Heart right ventricle (tissue), 16 donors: Measurements from ENCODE around the gene NCBP2. TPM values are rescaled to one million over a fixed set of nuclear protein-coding genes. Genes with fewer than 3 reads are reported as not detected.

Experiments
- ATAC-seq, 8 donors: fragments of 200-7000 bp; cut with Tn5 transposase; one replicate each; pipeline ENCODE4 v1.9.1; 2020; ENCODE audit warnings: mild to moderate bottlenecking in 8 of 8, moderate library complexity in 8 of 8, moderate number of reproducible peaks in 1 of 8
- DNase-seq, 2 donors: peaks; one replicate each; pipeline ENCODE4 v3.0.0-alpha.2; 2020
- H3K27ac ChIP-seq, 10 donors: fragments of 200-600 bp; sonication (generic) in 2 of 10; one replicate each; pipeline versions ENCODE4 v1.5.0 to v1.8.0; 2020 to 2022; ENCODE audit warnings: mild to moderate bottlenecking in 3 of 10
- H3K27me3 ChIP-seq, 7 donors: fragments of 200-600 bp; one replicate each; pipeline ENCODE4 v1.8.0; 2021 to 2022; ENCODE audit warnings: mild to moderate bottlenecking in 2 of 7
- H3K36me3 ChIP-seq, 9 donors: fragments of 200-600 bp; sonication (generic) in 1 of 9; one replicate each; pipeline versions ENCODE4 v1.5.0 to v1.8.0; 2020 to 2022; ENCODE audit warnings: mild to moderate bottlenecking in 2 of 9
- H3K4me1 ChIP-seq, 9 donors: fragments of 200-600 bp; sonication (generic) in 1 of 9; one replicate each; pipeline versions ENCODE4 v1.5.0 to v1.8.0; 2020 to 2022; ENCODE audit warnings: mild to moderate bottlenecking in 4 of 9
- H3K4me3 ChIP-seq, 10 donors: fragments of 200-600 bp; sonication (generic) in 2 of 10; one replicate each; pipeline versions ENCODE4 v1.5.0 to v1.8.0; 2020 to 2022; ENCODE audit warnings: mild to moderate bottlenecking in 7 of 10, moderate library complexity in 2 of 10
- H3K9me3 ChIP-seq, 11 donors: fragments of 200-600 bp in 10 of 11; sonication (generic) in 2 of 11; one replicate each; pipeline versions ENCODE4 v1.5.0 to v1.8.0; 2013 to 2022; ENCODE audit warnings: mild to moderate bottlenecking in 2 of 11, control low read depth in 1 of 11, moderate library complexity in 1 of 11
- WGBS, 2 donors: extraction: QIAGEN DNeasy Blood & Tissue Kit; methylation state at CpG; one replicate each; pipeline ENCODE4 v1.1.7; 2013; ENCODE audit warnings: inconsistent platforms in 1 of 2; 5-methylcytosine and 5-hydroxymethylcytosine counted together
- intact Hi-C, 10 donors: fragments of 100-400 bp; cut with DNase I; formaldehyde crosslinking; loops; one replicate each; pipeline versions ENCODE4 v1.11.1 to v1.14.2; 2022
- polyA plus RNA-seq, 2 donors: library from polyadenylated mRNA; stranded (reverse); fragments of 200-250 nt; gene quantifications; one replicate each; pipeline ENCODE4 v1.2.3, GENCODE V29; 2013
- total RNA-seq, 10 donors: library from RNA; stranded (reverse); fragmentation: NEBNext Ultra II Directional in 3 of 10; extraction: Animal tissue kit (Norgen Biotek cat#: 25700) in 3 of 10; gene quantifications; one replicate each; pipeline versions ENCODE4 v1.2.1 to v1.2.4, GENCODE V29; 2021 to 2023
- TF ChIP-seq, protein P1 (sequence below), 9 donors: fragments of 200-600 bp; sonication (generic) in 2 of 9; IDR thresholded peaks; one replicate each; pipeline versions ENCODE4 v1.5.0 to v1.8.0; 2021 to 2022; ENCODE audit warnings: antibody characterized with exemption in 9 of 9, mild to moderate bottlenecking in 5 of 9, moderate library complexity in 1 of 9
- donor health status: Arrhythmogenic right ventricular cardiomyopathy.
- donor health status: ischemic (EF 13 %, LVEDD 7.1; RV severe dilation, severe dysfunction).
- donor health status: healthy with polysubstance abuse.
- donor health status: DM: no; HTN: yes; CAD: no.
- donor health status: DM: no; HTN: no; CAD: no.
- donor health status: ischemic (EF 25% LVEDD 6.9; RV normal size, moderate dysfunction).
- donor health status: ischemic (EF 25% LVEDD 5.7; RV mildly dilated, moderate dysfunction).
- donor health status: healthy.
- donor health status: DM: yes; HTN: yes; CAD: no.
- donor health status: Ischemic cardiomyopathy.
- donor health status: ischemic (EF 35%, LVEDD 5.7; RV mildly dilated, moderate dysfunction).
- donor health status: nonischemic (EF 11% LVEDD 7.7; RV severe dilation, severe dysfunction).
- donor health status: DM: yes; HTN: yes; CAD: no.
- donor health status: PGD.
- donor health status: ischemic (EF 29% LVEDD 5.4; RV normal size, mild dysfunction).
- donor health status: nonischemic (EF 23%, LVEDD 6.1; RV moderate dilation, normal function).

The NCBP2 gene
- total and polyA plus RNA-seq, 12 donors: 28.2 to 48.1 (median 34.8) TPM

- H3K4me3 ChIP-seq: no peak overlapping the region
- no peaks in the 10 kb centered on the region for H3K27me3 ChIP-seq
- TF ChIP-seq, protein P1, sequence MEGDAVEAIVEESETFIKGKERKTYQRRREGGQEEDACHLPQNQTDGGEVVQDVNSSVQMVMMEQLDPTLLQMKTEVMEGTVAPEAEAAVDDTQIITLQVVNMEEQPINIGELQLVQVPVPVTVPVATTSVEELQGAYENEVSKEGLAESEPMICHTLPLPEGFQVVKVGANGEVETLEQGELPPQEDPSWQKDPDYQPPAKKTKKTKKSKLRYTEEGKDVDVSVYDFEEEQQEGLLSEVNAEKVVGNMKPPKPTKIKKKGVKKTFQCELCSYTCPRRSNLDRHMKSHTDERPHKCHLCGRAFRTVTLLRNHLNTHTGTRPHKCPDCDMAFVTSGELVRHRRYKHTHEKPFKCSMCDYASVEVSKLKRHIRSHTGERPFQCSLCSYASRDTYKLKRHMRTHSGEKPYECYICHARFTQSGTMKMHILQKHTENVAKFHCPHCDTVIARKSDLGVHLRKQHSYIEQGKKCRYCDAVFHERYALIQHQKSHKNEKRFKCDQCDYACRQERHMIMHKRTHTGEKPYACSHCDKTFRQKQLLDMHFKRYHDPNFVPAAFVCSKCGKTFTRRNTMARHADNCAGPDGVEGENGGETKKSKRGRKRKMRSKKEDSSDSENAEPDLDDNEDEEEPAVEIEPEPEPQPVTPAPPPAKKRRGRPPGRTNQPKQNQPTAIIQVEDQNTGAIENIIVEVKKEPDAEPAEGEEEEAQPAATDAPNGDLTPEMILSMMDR (IDR thresholded peaks at IDR 0.05): no peak
- WGBS, 2 donors: 89 to 91% methylated on average over 10 of the region's 10 CpGs
- no peak overlapping the region for H3K27ac ChIP-seq
- DNase-seq: no peak
- H3K36me3 ChIP-seq: peaks cover 0 to 12% (median 0%) of the 10 kb centered on the region in 9 donors
- ATAC-seq: no peak
- peaks cover 3 to 12% (median 7%) of the 10 kb centered on the region in 9 donors for H3K4me1 ChIP-seq
- intact Hi-C loops: loop anchor here in 2 of 10 donors (10.0 kb wide), 2 partner anchors 118 to 418 kb away; no protein-coding TSS in a partner anchor
- H3K9me3 ChIP-seq: no peaks in the 10 kb centered on the region
Measured at GRCh38 chr3:196962930-196963630, 20.8 kb upstream of the NCBP2 start.

DNA sequence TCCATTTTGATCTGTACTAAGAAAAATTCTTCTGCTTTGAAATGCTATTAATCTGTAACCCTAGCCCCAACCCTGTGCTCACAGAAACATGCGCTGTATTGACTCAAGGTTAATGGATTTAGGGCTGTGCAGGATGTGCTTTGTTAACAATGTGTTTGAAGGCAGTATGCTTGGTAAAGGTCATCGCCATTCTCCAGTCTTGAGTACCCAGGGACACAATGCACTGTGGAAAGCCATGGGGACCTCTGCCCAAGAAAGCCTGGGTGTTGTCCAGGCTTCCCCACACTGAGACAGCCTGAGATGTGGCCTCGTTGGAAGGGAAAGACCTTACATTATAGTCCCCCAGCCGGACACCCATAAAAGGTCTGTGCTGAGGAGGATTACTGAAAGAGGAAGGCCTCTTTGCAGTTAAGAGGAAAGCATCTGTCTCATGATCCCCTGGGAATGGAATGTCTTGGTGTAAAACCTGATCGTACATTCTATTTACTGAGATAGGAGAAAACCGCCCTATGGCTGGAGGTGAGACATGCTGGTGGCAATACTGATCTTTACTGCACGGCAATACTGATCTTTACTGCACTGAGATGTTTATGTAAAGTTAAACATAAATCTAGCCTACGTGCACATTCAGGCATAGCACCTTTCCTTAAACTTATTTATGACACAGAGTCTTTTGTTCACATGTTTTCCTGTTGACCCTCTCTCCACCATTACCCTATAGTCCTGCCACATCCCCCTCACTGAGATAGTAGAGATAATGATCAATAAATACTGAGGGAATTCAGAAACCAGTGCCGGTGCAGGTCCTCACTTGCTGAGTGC lies 20.0 kb upstream of the NCBP2 start:
- intact Hi-C loops: loop anchor here in 2 of 10 donors (10.0 kb wide), 2 partner anchors 118 to 418 kb away; no protein-coding TSS in a partner anchor

GRCh38 chr3:196954832-196955231 lies 12.5 kb upstream of the NCBP2 start:
- TF ChIP-seq, protein P1 (IDR thresholded peaks at IDR 0.05): no peak

More for the DNA sequence above, 20.0 kb upstream of the NCBP2 start:
- Histone ChIP-seq H3K36me3 (peaks cover 0 to 12% (median 0%) of the 10 kb centered on the region in 9 donors), H3K27me3 (no peaks in the 10 kb centered on the region), H3K4me3 (no peak overlapping the region), H3K4me1 (peaks cover 0 to 4% (median under 1%) of the 10 kb centered on the region in 9 donors), H3K27ac (no peak overlapping the region), H3K9me3 (no peaks in the 10 kb centered on the region)
- 87 to 91% methylated on average over 9 of the region's 9 CpGs for WGBS, 2 donors
- TF ChIP-seq, protein P1 (IDR thresholded peaks at IDR 0.05): no peak
- no peak for DNase-seq
- ATAC-seq: no peak

DNA sequence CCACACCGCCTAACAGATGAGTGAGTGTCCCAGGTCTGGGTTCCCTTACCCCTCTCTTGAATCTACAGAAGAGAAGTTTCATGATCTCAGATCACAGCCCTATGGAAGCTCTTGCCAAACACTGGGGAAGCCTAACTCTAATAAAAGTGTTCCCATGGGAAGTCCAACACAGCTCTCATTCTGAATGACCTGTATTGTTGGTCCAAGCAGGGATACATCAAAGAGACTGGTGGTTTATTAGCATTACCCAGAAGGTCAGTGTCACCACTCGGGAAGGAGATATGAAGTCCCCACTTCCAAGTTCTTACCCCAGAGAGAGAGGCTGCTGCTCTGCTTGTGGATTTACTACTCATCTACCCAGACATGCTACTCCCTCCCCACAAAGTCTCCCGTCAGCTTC lies 9.0 kb upstream of the NCBP2 start:
- no peak for ATAC-seq
- no peaks in the 10 kb centered on the region for H3K27me3 ChIP-seq
- no peak overlapping the region for H3K27ac ChIP-seq
- H3K4me3 ChIP-seq: no peak overlapping the region
- 89 to 92% methylated on average over 3 of the region's 3 CpGs for WGBS, 2 donors
- H3K36me3 ChIP-seq: peaks cover 0 to 22% (median 0%) of the 10 kb centered on the region in 9 donors
- H3K4me1 ChIP-seq: no peaks in the 10 kb centered on the region
- TF ChIP-seq, protein P1 (IDR thresholded peaks at IDR 0.05): no peak
- DNase-seq: no peak
- intact Hi-C loops: no loop called here
- H3K9me3 ChIP-seq: no peaks in the 10 kb centered on the region

More at GRCh38 chr3:196954832-196955231, 12.5 kb upstream of the NCBP2 start:
- Histone ChIP-seq H3K4me3 (no peak overlapping the region), H3K27me3 (no peaks in the 10 kb centered on the region), H3K27ac (no peak overlapping the region), H3K36me3 (peaks cover 0 to 17% (median 0%) of the 10 kb centered on the region in 9 donors), H3K4me1 (no peaks in the 10 kb centered on the region), H3K9me3 (no peaks in the 10 kb centered on the region)
- intact Hi-C loops: no loop called here
- DNase-seq: no peak
- 78 to 87% methylated on average over 7 of the region's 7 CpGs for WGBS, 2 donors
- ATAC-seq: no peak
